Measurements from ENCODE around the gene EN1.
A peak's percentile ranks its signal among the peaks of the same experiment; 100 is the strongest.

Gene EN1

DNA sequence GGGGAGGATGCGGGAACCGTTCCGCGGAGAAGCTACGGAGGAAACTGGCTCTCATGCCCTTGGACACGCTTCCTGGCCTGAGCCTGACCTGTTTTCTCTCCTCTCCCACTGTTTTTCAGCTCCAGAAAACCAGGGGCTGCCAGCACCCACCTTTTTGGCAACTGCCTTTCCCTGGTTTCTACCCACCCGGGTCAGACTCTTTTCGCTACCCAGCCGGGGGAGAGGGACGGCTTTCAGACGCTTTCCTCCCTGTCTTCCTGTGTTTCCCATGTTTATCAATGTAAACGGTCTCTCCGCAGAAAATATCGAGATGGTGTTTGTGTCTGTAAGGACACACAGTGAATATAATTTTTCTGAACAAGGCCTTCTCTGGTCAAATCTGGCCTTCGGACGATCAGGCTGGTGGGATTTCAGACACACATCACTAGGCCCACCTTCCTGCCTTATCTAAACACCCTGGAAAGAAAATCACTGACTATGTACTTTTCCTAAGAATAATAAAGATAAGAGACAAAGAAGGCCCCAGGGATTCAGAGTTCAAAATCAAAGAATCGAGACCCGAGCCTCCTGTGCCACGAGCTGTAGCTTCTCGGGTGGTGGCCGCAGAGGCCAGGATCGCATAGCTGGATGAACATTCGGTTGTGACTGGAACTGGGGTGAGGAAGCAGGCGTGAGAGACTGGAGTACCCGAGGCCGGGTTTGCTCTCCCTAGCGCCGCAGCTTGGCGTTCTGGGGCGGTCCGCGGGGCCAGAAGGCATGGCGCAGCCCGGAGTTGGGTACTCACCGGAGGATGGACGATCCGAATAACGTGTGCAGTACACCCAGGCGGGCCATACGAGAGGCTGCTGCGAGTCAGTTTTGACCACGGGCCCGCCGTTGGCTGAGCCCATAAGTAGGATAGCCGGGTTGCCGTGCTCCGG is 1.7 kb downstream of the EN1 start:
- Histone ChIP-seq H3K4me2 (ENCODE audit: low read length) (peak overlapping the region; percentile 78), H2BK120ac (ENCODE audit: insufficient read depth, low read length, poor library complexity) (peak overlapping the region; percentile 79), H4K91ac (ENCODE audit: low read depth, low read length) (peak overlapping the region; percentile 86), H3K79me1 (ENCODE audit: low read length) (peaks cover 14% of the 10 kb centered on the region), H2AFZ (ENCODE audit: insufficient read depth, low read length, poor library complexity) (peak overlapping the region; percentile 60), H3K4me1 (ENCODE audit: control insufficient read depth in 1 of 2, insufficient read depth in 2 of 2, low read length in 2 of 2) (peaks cover 17 to 19% of the 10 kb centered on the region in 2 experiments), H3K18ac (ENCODE audit: low read length) (peak overlapping the region; percentile 75), H3K27ac (ENCODE audit: low read depth, low read length) (peak overlapping the region; percentile 85), H3K23ac (ENCODE audit: low read length) (no peak overlapping the region), H3K9ac (ENCODE audit: low read length) (no peak overlapping the region), H3K4ac (ENCODE audit: low read depth, low read length) (peak overlapping the region; percentile 69), H2BK12ac (ENCODE audit: low read length) (peak overlapping the region; percentile 61), H2BK5ac (ENCODE audit: low read depth, low read length, poor library complexity) (peak overlapping the region; percentile 44), H3K36me3 (ENCODE audit: control insufficient read depth in 1 of 2, insufficient read depth in 2 of 2, low read length in 2 of 2) (peaks cover 3 to 9% of the 10 kb centered on the region in 2 experiments), H3K27me3 (ENCODE audit: insufficient read depth, low read length) (peaks cover 73% of the 10 kb centered on the region), H3K14ac (ENCODE audit: low read length) (peak overlapping the region; percentile 26), H3K79me2 (ENCODE audit: control insufficient read depth, insufficient read depth, low read length, poor library complexity) (peaks cover 9% of the 10 kb centered on the region), H4K8ac (ENCODE audit: low read depth, low read length) (peak overlapping the region; percentile 67), H4K12ac (ENCODE audit: low read depth, low read length) (no peak overlapping the region), H3K9me3 (ENCODE audit: insufficient read depth, low read depth, low read length) (peaks cover 2% of the 10 kb centered on the region), H3K4me3 (ENCODE audit: low read depth, low read length) (peak overlapping the region; percentile 73), H2AK5ac (ENCODE audit: low read length) (peak overlapping the region; percentile 55)
- WGBS (ENCODE audit: extremely low coverage, insufficient coverage, insufficient read length) = no CpG with 5 or more reads among the region's 47 CpGs
- no peak for DNase-seq

DNA sequence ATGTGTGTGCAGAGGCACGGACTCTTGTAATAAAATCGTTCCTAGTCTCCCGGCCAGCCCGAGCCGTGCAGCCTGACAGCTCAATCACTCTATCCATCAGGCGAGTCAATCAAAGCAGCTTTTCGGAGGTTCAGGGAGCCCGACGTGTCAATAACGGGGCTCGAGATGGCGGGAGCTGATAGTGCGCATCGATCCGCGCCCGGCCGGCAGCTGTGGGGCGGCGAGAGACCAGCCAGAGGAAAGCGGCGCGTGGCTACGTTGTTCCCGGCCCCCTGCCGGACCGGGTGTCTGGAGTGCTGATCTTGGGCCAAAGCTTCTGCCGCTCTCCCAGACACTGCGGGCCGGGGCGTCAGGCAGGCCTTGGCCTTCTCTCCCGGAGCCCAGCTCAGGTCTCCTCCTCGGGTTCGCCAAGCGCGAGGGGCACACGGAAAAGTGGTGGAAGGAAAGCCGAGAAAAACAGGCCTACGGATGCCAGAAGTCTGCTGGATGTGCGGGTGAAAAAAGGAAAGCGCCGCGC is 2.4 kb downstream of the EN1 start:
- peaks cover 2% of the 10 kb centered on the region for H3K9me3 ChIP-seq (ENCODE audit: insufficient read depth, low read depth, low read length)
- no peak overlapping the region for H2BK120ac ChIP-seq (ENCODE audit: insufficient read depth, low read length, poor library complexity)
- H3K4me3 ChIP-seq (ENCODE audit: low read depth, low read length) = peak overlapping the region; percentile 73
- no peak overlapping the region for H2AFZ ChIP-seq (ENCODE audit: insufficient read depth, low read length, poor library complexity)
- no peak overlapping the region for H2BK12ac ChIP-seq (ENCODE audit: low read length)
- H3K4me2 ChIP-seq (ENCODE audit: low read length) = peak overlapping the region; percentile 78
- H3K27me3 ChIP-seq (ENCODE audit: insufficient read depth, low read length) = peaks cover 73% of the 10 kb centered on the region
- H3K9ac ChIP-seq (ENCODE audit: low read length) = peak overlapping the region; percentile 61
- no peak overlapping the region for H2AK5ac ChIP-seq (ENCODE audit: low read length)
- H3K27ac ChIP-seq (ENCODE audit: low read depth, low read length) = no peak overlapping the region
- peaks cover 3 to 9% of the 10 kb centered on the region in 2 experiments for H3K36me3 ChIP-seq (ENCODE audit: control insufficient read depth in 1 of 2, insufficient read depth in 2 of 2, low read length in 2 of 2)
- no peak overlapping the region for H4K91ac ChIP-seq (ENCODE audit: low read depth, low read length)
- no peak overlapping the region for H4K12ac ChIP-seq (ENCODE audit: low read depth, low read length)
- H2BK5ac ChIP-seq (ENCODE audit: low read depth, low read length, poor library complexity) = no peak overlapping the region
- H3K79me1 ChIP-seq (ENCODE audit: low read length) = peaks cover 14% of the 10 kb centered on the region
- peak overlapping the region; percentile 12 for H4K8ac ChIP-seq (ENCODE audit: low read depth, low read length)
- peaks cover 17 to 19% of the 10 kb centered on the region in 2 experiments for H3K4me1 ChIP-seq (ENCODE audit: control insufficient read depth in 1 of 2, insufficient read depth in 2 of 2, low read length in 2 of 2)
- H3K23ac ChIP-seq (ENCODE audit: low read length) = no peak overlapping the region
- peak overlapping the region; percentile 32 for H3K4ac ChIP-seq (ENCODE audit: low read depth, low read length)
- DNase-seq = no peak
- no peak overlapping the region for H3K14ac ChIP-seq (ENCODE audit: low read length)
- H3K79me2 ChIP-seq (ENCODE audit: control insufficient read depth, insufficient read depth, low read length, poor library complexity) = peaks cover 9% of the 10 kb centered on the region
- no peak overlapping the region for H3K18ac ChIP-seq (ENCODE audit: low read length)
- WGBS (ENCODE audit: extremely low coverage, insufficient coverage, insufficient read length) = no CpG with 5 or more reads among the region's 43 CpGs

DNA sequence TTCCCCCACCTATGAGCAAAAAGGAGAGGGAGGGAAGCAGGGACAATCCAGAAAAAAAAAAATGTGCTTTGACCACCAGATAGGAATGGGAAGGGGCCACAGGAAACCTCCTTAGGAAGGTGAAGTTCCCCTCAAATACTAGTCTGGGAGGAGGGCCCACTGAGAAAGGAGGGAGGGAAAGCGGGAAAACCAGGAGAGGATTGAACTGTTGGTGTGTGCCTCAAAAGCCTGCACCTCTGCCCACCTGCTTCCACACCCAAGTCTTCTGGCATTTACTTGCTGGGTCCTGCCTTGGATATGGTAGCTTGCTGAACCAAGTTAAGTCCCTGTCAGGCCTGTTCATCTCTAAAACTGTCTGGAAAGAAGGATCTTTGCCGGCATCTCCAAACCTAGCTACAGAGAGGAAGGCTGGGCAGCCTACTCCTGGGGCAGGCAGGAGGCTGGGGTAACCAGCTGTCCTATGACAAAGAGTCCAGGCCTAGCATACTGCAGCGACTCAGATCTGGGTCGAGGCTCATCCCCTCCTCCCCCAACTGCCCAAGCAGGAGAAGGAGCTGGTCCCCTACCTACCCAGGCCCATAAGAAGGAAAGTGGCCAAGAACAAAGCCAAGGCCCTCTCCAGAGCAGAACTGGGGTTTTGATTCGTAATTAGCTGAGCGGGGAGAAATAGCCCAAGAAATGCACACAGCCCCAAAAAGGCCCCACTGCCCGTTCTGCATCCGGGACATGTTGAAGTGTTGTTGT is 3.0 kb downstream of the EN1 start:
- no peak for DNase-seq
- Histone ChIP-seq H3K9ac (ENCODE audit: low read length) (no peak overlapping the region), H3K4ac (ENCODE audit: low read depth, low read length) (no peak overlapping the region), H3K4me2 (ENCODE audit: low read length) (peak overlapping the region; percentile 78), H3K79me2 (ENCODE audit: control insufficient read depth, insufficient read depth, low read length, poor library complexity) (peaks cover 9% of the 10 kb centered on the region), H4K8ac (ENCODE audit: low read depth, low read length) (no peak overlapping the region), H3K27me3 (ENCODE audit: insufficient read depth, low read length) (peaks cover 69% of the 10 kb centered on the region), H3K18ac (ENCODE audit: low read length) (no peak overlapping the region), H3K14ac (ENCODE audit: low read length) (no peak overlapping the region), H2BK12ac (ENCODE audit: low read length) (no peak overlapping the region), H2AK5ac (ENCODE audit: low read length) (no peak overlapping the region), H2AFZ (ENCODE audit: insufficient read depth, low read length, poor library complexity) (no peak overlapping the region), H2BK120ac (ENCODE audit: insufficient read depth, low read length, poor library complexity) (peak overlapping the region; percentile 5), H3K23ac (ENCODE audit: low read length) (no peak overlapping the region), H4K91ac (ENCODE audit: low read depth, low read length) (no peak overlapping the region), H3K9me3 (ENCODE audit: insufficient read depth, low read depth, low read length) (peaks cover 2% of the 10 kb centered on the region), H3K79me1 (ENCODE audit: low read length) (peaks cover 14% of the 10 kb centered on the region), H4K12ac (ENCODE audit: low read depth, low read length) (no peak overlapping the region), H3K27ac (ENCODE audit: low read depth, low read length) (no peak overlapping the region), H2BK5ac (ENCODE audit: low read depth, low read length, poor library complexity) (no peak overlapping the region), H3K4me1 (ENCODE audit: control insufficient read depth in 1 of 2, insufficient read depth in 2 of 2, low read length in 2 of 2) (peaks cover 17 to 19% of the 10 kb centered on the region in 2 experiments), H3K36me3 (ENCODE audit: control insufficient read depth in 1 of 2, insufficient read depth in 2 of 2, low read length in 2 of 2) (peaks cover 3 to 9% of the 10 kb centered on the region in 2 experiments), H3K4me3 (ENCODE audit: low read depth, low read length) (no peak overlapping the region)
- no CpG with 5 or more reads among the region's 8 CpGs for WGBS (ENCODE audit: extremely low coverage, insufficient coverage, insufficient read length)

DNA sequence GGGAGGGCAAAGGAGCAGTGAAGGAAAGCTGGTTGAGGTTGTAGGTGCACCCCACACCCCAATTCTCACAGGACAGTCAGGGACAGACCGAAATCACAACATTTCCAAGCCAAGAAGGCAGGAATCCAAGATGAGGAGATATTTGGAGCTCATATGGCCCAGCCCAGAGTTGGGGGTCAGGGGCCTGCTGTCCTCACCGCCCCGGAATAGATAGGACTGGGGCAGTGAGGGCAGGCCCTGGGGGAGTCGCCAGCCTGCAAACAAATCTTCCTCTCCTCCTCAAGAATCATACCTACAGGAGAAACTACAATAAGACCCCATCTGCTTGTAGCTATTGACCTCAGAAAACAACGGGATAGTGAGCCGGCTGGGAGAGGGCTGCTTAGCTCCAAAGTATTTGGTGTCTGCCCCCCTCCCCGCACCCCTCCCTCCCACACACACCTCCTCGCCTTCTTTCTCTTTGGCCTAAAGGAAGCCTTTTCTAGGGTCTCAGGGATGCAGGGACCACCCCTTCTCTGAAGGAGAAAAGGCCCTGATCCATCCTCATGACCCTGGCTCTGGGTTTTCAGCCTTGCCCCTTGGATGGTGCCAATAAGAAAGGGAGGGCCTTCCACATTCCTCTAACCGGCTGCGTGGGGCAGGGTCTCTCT is 3.8 kb downstream of the EN1 start:
- peaks cover 65% of the 10 kb centered on the region for H3K27me3 ChIP-seq (ENCODE audit: insufficient read depth, low read length)
- H3K4ac ChIP-seq (ENCODE audit: low read depth, low read length) = no peak overlapping the region
- H3K27ac ChIP-seq (ENCODE audit: low read depth, low read length) = no peak overlapping the region
- no peak overlapping the region for H3K23ac ChIP-seq (ENCODE audit: low read length)
- H3K9me3 ChIP-seq (ENCODE audit: insufficient read depth, low read depth, low read length) = peaks cover 2% of the 10 kb centered on the region
- H3K79me1 ChIP-seq (ENCODE audit: low read length) = peaks cover 14% of the 10 kb centered on the region
- no peak overlapping the region for H4K12ac ChIP-seq (ENCODE audit: low read depth, low read length)
- WGBS (ENCODE audit: extremely low coverage, insufficient coverage, insufficient read length) = no CpG with 5 or more reads among the region's 10 CpGs
- DNase-seq = no peak
- H2BK120ac ChIP-seq (ENCODE audit: insufficient read depth, low read length, poor library complexity) = no peak overlapping the region
- no peak overlapping the region for H3K9ac ChIP-seq (ENCODE audit: low read length)
- H2AK5ac ChIP-seq (ENCODE audit: low read length) = no peak overlapping the region
- peak overlapping the region; percentile 30 for H4K91ac ChIP-seq (ENCODE audit: low read depth, low read length)
- H2BK5ac ChIP-seq (ENCODE audit: low read depth, low read length, poor library complexity) = no peak overlapping the region
- peak overlapping the region; percentile 56 for H3K14ac ChIP-seq (ENCODE audit: low read length)
- peaks cover 17% of the 10 kb centered on the region in 2 experiments for H3K4me1 ChIP-seq (ENCODE audit: control insufficient read depth in 1 of 2, insufficient read depth in 2 of 2, low read length in 2 of 2)
- peak overlapping the region; percentile 43 for H3K4me2 ChIP-seq (ENCODE audit: low read length)
- no peak overlapping the region for H2AFZ ChIP-seq (ENCODE audit: insufficient read depth, low read length, poor library complexity)
- H2BK12ac ChIP-seq (ENCODE audit: low read length) = no peak overlapping the region
- H3K36me3 ChIP-seq (ENCODE audit: control insufficient read depth in 1 of 2, insufficient read depth in 2 of 2, low read length in 2 of 2) = peaks cover 5 to 9% of the 10 kb centered on the region in 2 experiments
- peaks cover 9% of the 10 kb centered on the region for H3K79me2 ChIP-seq (ENCODE audit: control insufficient read depth, insufficient read depth, low read length, poor library complexity)
- no peak overlapping the region for H4K8ac ChIP-seq (ENCODE audit: low read depth, low read length)
- peak overlapping the region; percentile 50 for H3K18ac ChIP-seq (ENCODE audit: low read length)
- no peak overlapping the region for H3K4me3 ChIP-seq (ENCODE audit: low read depth, low read length)

All from trophoblast cell (in vitro differentiated cells and primary cell).